Endodermal cell (in vitro differentiated cells): ENCODE data around the gene PRKCB. TPM values are rescaled to one million over a fixed set of nuclear protein-coding genes. Genes with fewer than 3 reads are reported as not detected.

Experiments used
- DNase-seq: peaks from one replicate; pipeline ENCODE4 v3.0.0-alpha.2; 2017
- H3K27ac ChIP-seq: 2 replicates; pipeline ENCODE4 v1.5.1; 2013; ENCODE audit warnings: mild to moderate bottlenecking, low read depth, low read length, moderate library complexity
- H3K27me3 ChIP-seq: 2 replicates; pipeline ENCODE4 v1.6.1; 2013; ENCODE audit warnings: mild to moderate bottlenecking, low read length, moderate library complexity; ENCODE audit not compliant: insufficient read depth, control insufficient read depth, poor library complexity, severe bottlenecking
- H3K36me3 ChIP-seq: 2 replicates; pipeline ENCODE4 v1.7.0; 2013; ENCODE audit warnings: mild to moderate bottlenecking, low read length, moderate library complexity; ENCODE audit not compliant: control insufficient read depth, insufficient read depth
- H3K4me1 ChIP-seq: one replicate; pipeline ENCODE4 v1.7.0; 2013; ENCODE audit warnings: low read length; ENCODE audit not compliant: control insufficient read depth, insufficient read depth
- H3K4me3 ChIP-seq: 2 replicates; pipeline ENCODE4 v1.5.1; 2013; ENCODE audit warnings: mild to moderate bottlenecking, low read length, moderate library complexity
- H3K9ac ChIP-seq: 2 replicates; pipeline ENCODE4 v1.6.1; 2013; ENCODE audit warnings: mild to moderate bottlenecking, low read length, moderate library complexity; ENCODE audit not compliant: poor library complexity, severe bottlenecking; ENCODE audit errors: extremely low read depth
- H3K9me3 ChIP-seq: 2 replicates; pipeline ENCODE4 v1.6.1; 2013; ENCODE audit warnings: mild to moderate bottlenecking, low read length, moderate library complexity; ENCODE audit not compliant: control insufficient read depth
- H3K27ac Mint-ChIP-seq: 2 replicates; pipeline ENCODE4 v1.8.0; 2020; ENCODE audit warnings: mixed read lengths
- H3K27me3 Mint-ChIP-seq: 2 replicates; pipeline ENCODE4 v1.8.0; 2021; ENCODE audit warnings: mild to moderate bottlenecking, mixed read lengths; ENCODE audit not compliant: insufficient read depth
- H3K36me3 Mint-ChIP-seq: 2 replicates; pipeline ENCODE4 v1.8.0; 2020; ENCODE audit warnings: low read depth, mixed read lengths
- H3K4me1 Mint-ChIP-seq: 2 replicates; pipeline ENCODE4 v1.8.0; 2020; ENCODE audit warnings: mixed read lengths
- H3K4me3 Mint-ChIP-seq: 2 replicates; pipeline ENCODE4 v1.8.0; 2020; ENCODE audit warnings: mild to moderate bottlenecking, moderate library complexity, mixed read lengths
- H3K9me3 Mint-ChIP-seq: 2 replicates; pipeline ENCODE4 v1.8.0; 2020; ENCODE audit warnings: mild to moderate bottlenecking, mixed read lengths
- CTCF ChIP-seq: fragments of 200-600 bp; sonication (generic); conservative IDR thresholded peaks from 2 replicates; pipeline ENCODE4 v1.5.0; 2021; ENCODE audit warnings: antibody characterized with exemption, mild to moderate bottlenecking
- WGBS, 2 experiments: methylation state at CpG; one replicate each; pipeline versions ENCODE4 v1.1.5 to v1.1.7; 2013; ENCODE audit warnings: missing lambda C conversion rate in 2 of 2, mixed read lengths in 1 of 2; ENCODE audit not compliant: insufficient coverage in 1 of 2, insufficient read length in 1 of 2; 5-methylcytosine and 5-hydroxymethylcytosine counted together
- total RNA-seq, 2 donors: library from RNA; stranded (reverse); fragmentation: NEBNext Ultra II Directional in 1 of 2; extraction: Animal tissue kit (Norgen Biotek cat#: 25700) in 1 of 2; gene quantifications; 2 replicates in 1 of 2; 3 replicates in 1 of 2; pipeline ENCODE4 v1.2.1, GENCODE V29; 2021

The PRKCB gene
- total RNA-seq, 2 donors from 2014 or later, result 0.38 to 1.1 TPM

- H3K4me3 ChIP-seq, result peak overlapping the region; percentile 42
- H3K27ac ChIP-seq, result no peak overlapping the region
- Mint-ChIP-seq H3K27ac (no peak overlapping the region), H3K4me1 (peaks cover 13% of the 10 kb centered on the region), H3K4me3 (no peak overlapping the region), H3K27me3 (peaks cover 35% of the 10 kb centered on the region), H3K9me3 (no peaks in the 10 kb centered on the region), H3K36me3 (no peaks in the 10 kb centered on the region)
- no peaks in the 10 kb centered on the region for H3K36me3 ChIP-seq
- DNase-seq, result no peak
- 90 to 96% methylated on average over 4 to 5 of the region's 5 CpGs for WGBS, 2 experiments
- no peak overlapping the region for H3K9ac ChIP-seq
- TF ChIP-seq CTCF, result no peak
- H3K9me3 ChIP-seq, result no peaks in the 10 kb centered on the region
- H3K4me1 ChIP-seq, result no peaks in the 10 kb centered on the region
- peaks cover 31% of the 10 kb centered on the region for H3K27me3 ChIP-seq
These were observed 117.2 kb downstream of the PRKCB start for GRCh38 chr16:23952971-23953300.

GRCh38 chr16:23953476-23953875, 117.7 kb downstream of the PRKCB start:
- 87 to 100% methylated on average over 1 of the region's 2 CpGs for WGBS, 2 experiments
- H3K27me3 ChIP-seq, result peaks cover 31% of the 10 kb centered on the region

GRCh38 chr16:23955088-23955487, 119.3 kb downstream of the PRKCB start:
- no peak overlapping the region for H3K27ac Mint-ChIP-seq
- Histone ChIP-seq H3K9me3 (no peaks in the 10 kb centered on the region), H3K4me1 (no peaks in the 10 kb centered on the region), H3K27me3 (peaks cover 43% of the 10 kb centered on the region), H3K9ac (no peak overlapping the region), H3K4me3 (no peak overlapping the region), H3K27ac (no peak overlapping the region), H3K36me3 (no peaks in the 10 kb centered on the region)
- DNase-seq, result no peak
- H3K9me3 Mint-ChIP-seq, result no peaks in the 10 kb centered on the region
- no peak overlapping the region for H3K4me3 Mint-ChIP-seq
- 69 to 76% methylated on average over 4 to 5 of the region's 7 CpGs for WGBS, 2 experiments
- no peaks in the 10 kb centered on the region for H3K36me3 Mint-ChIP-seq
- peaks cover 16% of the 10 kb centered on the region for H3K4me1 Mint-ChIP-seq
- no peak for TF ChIP-seq CTCF
- H3K27me3 Mint-ChIP-seq, result peaks cover 46% of the 10 kb centered on the region

More at GRCh38 chr16:23953476-23953875, 117.7 kb downstream of the PRKCB start:
- H3K4me3 Mint-ChIP-seq, result no peak overlapping the region
- no peaks in the 10 kb centered on the region for H3K9me3 Mint-ChIP-seq
- peaks cover 13% of the 10 kb centered on the region for H3K4me1 Mint-ChIP-seq
- no peak for DNase-seq
- no peaks in the 10 kb centered on the region for H3K4me1 ChIP-seq
- peaks cover 35% of the 10 kb centered on the region for H3K27me3 Mint-ChIP-seq
- H3K27ac Mint-ChIP-seq, result no peak overlapping the region
- H3K36me3 Mint-ChIP-seq, result no peaks in the 10 kb centered on the region
- no peak for TF ChIP-seq CTCF
- H3K4me3 ChIP-seq, result no peak overlapping the region
- no peak overlapping the region for H3K9ac ChIP-seq
- H3K9me3 ChIP-seq, result no peaks in the 10 kb centered on the region
- no peak overlapping the region for H3K27ac ChIP-seq
- no peaks in the 10 kb centered on the region for H3K36me3 ChIP-seq
